Small intestine (tissue), 7 donors: Measurements from ENCODE around the gene DOCK9. TPM values are rescaled to one million over a fixed set of nuclear protein-coding genes. Genes with fewer than 3 reads are reported as not detected.

ENCODE experiments used
- DNase-seq, 2 donors: peaks; one replicate each; pipeline versions ENCODE4 v3.0.0 to v3.0.0-alpha.2; 2013
- FAIRE-seq: peaks from 2 replicates; lab custom pipeline; 2012; peaks lifted over from hg19 to GRCh38; lab: Jason Lieb, UNC
- H3K27ac ChIP-seq, 3 donors: one replicate each; pipeline ENCODE4 v1.5.1; 2013; ENCODE audit warnings: low read length in 2 of 3, mild to moderate bottlenecking in 2 of 3, control low read depth in 1 of 3, inconsistent platforms in 1 of 3, low read depth in 1 of 3, moderate library complexity in 1 of 3
- H3K27me3 ChIP-seq, 3 donors: one replicate each; pipeline ENCODE4 v1.6.1; 2013; ENCODE audit warnings: low read length in 3 of 3, inconsistent platforms in 1 of 3; ENCODE audit not compliant: control insufficient read depth in 3 of 3, insufficient read depth in 3 of 3
- H3K36me3 ChIP-seq, 3 donors: one replicate each; pipeline ENCODE4 v1.6.1; 2013; ENCODE audit warnings: low read length in 3 of 3, inconsistent platforms in 1 of 3, low read depth in 1 of 3, mild to moderate bottlenecking in 1 of 3, moderate library complexity in 1 of 3; ENCODE audit not compliant: control insufficient read depth in 3 of 3, insufficient read depth in 2 of 3
- H3K4me1 ChIP-seq, 3 donors: one replicate each; pipeline ENCODE4 v1.6.1; 2013; ENCODE audit warnings: low read length in 2 of 3, inconsistent platforms in 1 of 3, low read depth in 1 of 3, mild to moderate bottlenecking in 1 of 3, moderate library complexity in 1 of 3; ENCODE audit not compliant: control insufficient read depth in 3 of 3, insufficient read depth in 2 of 3
- H3K4me3 ChIP-seq, 3 donors: one replicate each; pipeline ENCODE4 v1.5.1; 2013; ENCODE audit warnings: low read length in 3 of 3, control low read depth in 1 of 3, inconsistent platforms in 1 of 3, low read depth in 1 of 3, mild to moderate bottlenecking in 1 of 3, moderate library complexity in 1 of 3
- H3K9me3 ChIP-seq, 2 donors: one replicate each; pipeline ENCODE4 v1.6.1; 2013; ENCODE audit warnings: low read depth in 1 of 2, low read length in 1 of 2; ENCODE audit not compliant: control insufficient read depth in 2 of 2, insufficient read depth in 1 of 2
- WGBS, 3 donors: extraction: QIAGEN DNeasy Blood & Tissue Kit; methylation state at CpG; one replicate each; pipeline ENCODE4 v1.1.7; 2013; 5-methylcytosine and 5-hydroxymethylcytosine counted together
- polyA plus RNA-seq, 4 donors: library from polyadenylated mRNA; stranded (reverse) in 3 of 4; unstranded in 1 of 4; fragments of 200-250 nt in 3 of 4; fragments of 120-200 nt in 1 of 4; gene quantifications; one replicate each; pipeline versions ENCODE4 v1.2.1 to v1.2.3, GENCODE V29; 2013
- donor health status: healthy with polysubstance abuse.
- donor health status: control.
- donor health status: control.
- donor health status: Bipolar disorder and iron deficiency.
- donor health status: healthy.

DOCK9 gene
- polyA plus RNA-seq, 4 donors = 18.6 to 84.3 (median 37.0) TPM

DNA sequence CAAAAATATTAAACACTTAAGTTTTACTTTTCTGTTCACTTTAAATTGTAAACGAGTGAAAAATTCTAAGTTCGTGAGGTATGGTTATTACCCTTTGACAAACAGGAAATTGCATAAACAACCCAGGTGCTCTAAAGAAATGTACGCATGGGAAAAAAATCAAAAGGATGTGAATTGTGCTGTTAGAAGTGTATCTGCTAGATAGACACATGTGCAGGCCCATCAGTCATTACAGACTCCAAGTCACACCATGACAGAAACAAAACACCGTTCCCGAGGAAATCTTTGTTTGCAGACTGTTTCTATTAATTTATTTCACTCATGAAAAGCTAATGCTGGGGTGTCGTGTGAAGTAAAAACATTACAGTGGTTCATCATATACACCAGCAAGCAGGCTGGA lies 17.0 kb upstream of the DOCK9 start:
- DNase-seq (no peak), FAIRE-seq (no peak)
- Histone ChIP-seq H3K36me3 (no peaks in the 10 kb centered on the region), H3K27ac (no peak overlapping the region), H3K27me3 (no peaks in the 10 kb centered on the region), H3K4me3 (no peak overlapping the region), H3K9me3 (no peaks in the 10 kb centered on the region), H3K4me1 (peaks cover 0 to 4% (median 2%) of the 10 kb centered on the region in 3 donors)
- 68 to 91% (median 87%) methylated on average over 6 of the region's 6 CpGs for WGBS, 3 donors

DNA sequence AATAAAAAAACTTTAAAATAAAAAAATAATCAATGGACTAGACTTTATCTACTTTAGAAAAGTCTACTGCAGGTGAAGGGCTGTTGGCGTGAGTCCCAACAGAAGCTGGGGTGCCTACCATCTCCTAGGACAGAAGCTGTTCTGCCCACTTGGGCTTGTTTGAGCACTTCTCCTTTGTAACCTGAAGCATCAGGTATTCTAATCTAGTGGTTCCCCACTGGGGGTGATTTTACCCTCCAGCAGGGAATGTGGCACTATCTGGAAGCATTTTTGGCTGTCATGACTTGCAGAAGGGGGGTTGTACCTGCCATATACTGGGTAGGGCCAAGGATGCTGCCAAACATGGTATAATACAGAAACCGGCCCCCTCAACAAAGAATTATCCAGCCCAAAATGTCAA lies 16.2 kb upstream of the DOCK9 start:
- Histone ChIP-seq H3K4me3 (no peak overlapping the region), H3K36me3 (no peaks in the 10 kb centered on the region), H3K4me1 (peaks cover 0 to 2% (median 0%) of the 10 kb centered on the region in 3 donors), H3K9me3 (no peaks in the 10 kb centered on the region), H3K27ac (no peak overlapping the region), H3K27me3 (no peaks in the 10 kb centered on the region)
- FAIRE-seq = no peak
- WGBS, 3 donors = 94 to 100% (median 95%) methylated on average over 2 of the region's 2 CpGs
- DNase-seq = no peak

- Histone ChIP-seq H3K4me3 (no peak overlapping the region), H3K9me3 (no peaks in the 10 kb centered on the region), H3K27ac (no peak overlapping the region), H3K4me1 (peaks cover 0 to 2% (median 0%) of the 10 kb centered on the region in 3 donors), H3K36me3 (no peaks in the 10 kb centered on the region), H3K27me3 (no peaks in the 10 kb centered on the region)
- no peak for FAIRE-seq
- DNase-seq = no peak
- 80 to 85% (median 80%) methylated on average over 7 of the region's 7 CpGs for WGBS, 3 donors
Measured at GRCh38 chr13:98992355-98992754, 14.5 kb upstream of the DOCK9 start.

DNA sequence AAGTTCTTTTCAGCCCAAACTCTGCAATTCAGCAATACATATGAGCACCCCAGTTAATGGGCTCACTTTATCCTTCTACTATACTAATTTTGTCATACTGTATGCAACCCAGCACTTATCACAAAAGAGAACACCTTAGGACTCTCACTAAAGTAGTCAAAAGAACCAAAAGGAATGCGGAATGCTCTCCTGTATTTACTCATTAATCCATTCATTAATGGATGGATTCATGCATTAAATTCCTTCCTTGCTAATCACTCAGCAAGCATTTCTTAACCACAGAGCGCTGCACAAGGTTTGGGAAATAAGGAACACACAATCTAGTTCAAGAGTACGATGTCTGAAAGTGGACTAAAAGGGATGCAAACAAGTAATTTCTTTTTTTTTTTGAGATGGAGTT lies 12.8 kb upstream of the DOCK9 start:
- H3K4me1 ChIP-seq = peaks cover 2 to 8% (median 4%) of the 10 kb centered on the region in 3 donors
- WGBS, 3 donors = 97 to 99% (median 97%) methylated on average over 3 of the region's 3 CpGs
- no peak for FAIRE-seq
- H3K27me3 ChIP-seq = no peaks in the 10 kb centered on the region
- H3K36me3 ChIP-seq = no peaks in the 10 kb centered on the region
- no peaks in the 10 kb centered on the region for H3K9me3 ChIP-seq
- no peak overlapping the region for H3K4me3 ChIP-seq
- no peak overlapping the region for H3K27ac ChIP-seq
- no peak for DNase-seq

DNA sequence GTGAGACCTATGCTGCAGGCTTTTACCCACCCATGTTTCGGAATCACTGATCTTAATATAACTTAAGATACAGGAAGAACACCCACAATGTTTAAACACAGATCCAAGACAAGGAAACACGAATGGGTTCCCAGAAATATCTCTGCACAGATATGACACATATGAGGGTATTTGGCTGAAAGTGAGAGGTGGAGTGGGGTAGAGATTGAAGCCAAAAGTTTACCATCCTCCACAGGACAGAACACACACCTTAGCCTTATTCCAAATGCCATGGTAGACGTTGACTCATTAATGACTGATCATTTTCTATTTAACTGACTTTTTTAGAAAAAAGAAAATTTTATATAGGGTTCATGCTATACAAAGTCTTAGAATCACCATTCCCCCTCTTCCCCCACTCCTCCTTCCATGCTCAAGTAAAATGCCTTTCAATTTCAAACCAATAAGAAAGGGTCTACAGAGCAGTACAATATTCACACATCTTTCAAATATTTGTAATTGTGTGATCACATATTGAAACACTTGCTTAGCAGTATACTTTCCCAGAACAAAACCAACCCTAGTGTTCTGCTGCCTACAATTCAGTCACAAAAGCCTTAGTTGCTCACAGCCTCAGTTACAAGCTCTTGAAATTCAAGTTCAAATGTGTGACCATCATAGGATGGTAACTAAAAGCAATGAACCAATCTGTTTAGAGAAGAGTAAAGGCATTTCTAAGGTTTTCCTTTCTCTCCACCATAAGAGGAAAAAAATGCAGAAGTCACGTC lies 11.8 kb upstream of the DOCK9 start:
- no peak for FAIRE-seq
- no peaks in the 10 kb centered on the region for H3K9me3 ChIP-seq
- no peak overlapping the region for H3K27ac ChIP-seq
- 80 to 83% (median 83%) methylated on average over 4 of the region's 4 CpGs for WGBS, 3 donors
- no peaks in the 10 kb centered on the region for H3K27me3 ChIP-seq
- H3K4me1 ChIP-seq = peaks cover 2 to 8% (median 4%) of the 10 kb centered on the region in 3 donors
- H3K36me3 ChIP-seq = no peaks in the 10 kb centered on the region
- H3K4me3 ChIP-seq = no peak overlapping the region
- no peak for DNase-seq

- Histone ChIP-seq H3K4me3 (no peak overlapping the region), H3K27me3 (no peaks in the 10 kb centered on the region), H3K36me3 (no peaks in the 10 kb centered on the region), H3K27ac (no peak overlapping the region), H3K4me1 (peaks cover 0 to 8% (median 4%) of the 10 kb centered on the region in 3 donors), H3K9me3 (no peaks in the 10 kb centered on the region)
- FAIRE-seq = no peak
- no peak for DNase-seq
- WGBS, 3 donors = 85 to 93% (median 89%) methylated on average over 6 of the region's 6 CpGs
Measured at GRCh38 chr13:98988780-98989179, 10.9 kb upstream of the DOCK9 start.

DNA sequence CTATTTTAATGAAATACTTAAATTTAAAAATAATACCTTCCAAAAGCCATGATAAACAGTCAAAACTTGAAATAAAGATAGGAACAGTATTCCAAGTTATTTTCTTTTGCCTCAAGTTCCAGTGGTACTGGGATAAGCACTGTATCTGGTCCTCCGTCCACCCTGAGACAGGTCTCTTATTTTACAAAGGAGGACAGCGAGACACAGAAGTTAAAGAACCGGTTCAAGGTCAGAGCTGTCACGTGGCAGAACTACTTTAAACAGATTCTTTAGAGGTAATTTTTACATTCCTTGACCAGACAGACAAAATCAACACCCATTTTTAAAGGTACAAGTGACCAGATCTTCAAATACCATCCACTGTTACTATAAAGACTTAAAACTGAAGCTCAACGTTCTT lies 10.4 kb upstream of the DOCK9 start:
- 72 to 76% (median 72%) methylated on average over 5 of the region's 5 CpGs for WGBS, 3 donors
- FAIRE-seq = no peak
- no peak overlapping the region for H3K27ac ChIP-seq
- H3K36me3 ChIP-seq = no peaks in the 10 kb centered on the region
- no peak for DNase-seq
- H3K27me3 ChIP-seq = no peaks in the 10 kb centered on the region
- peaks cover 0 to 8% (median 4%) of the 10 kb centered on the region in 3 donors for H3K4me1 ChIP-seq
- H3K4me3 ChIP-seq = no peak overlapping the region
- H3K9me3 ChIP-seq = no peaks in the 10 kb centered on the region

DNA sequence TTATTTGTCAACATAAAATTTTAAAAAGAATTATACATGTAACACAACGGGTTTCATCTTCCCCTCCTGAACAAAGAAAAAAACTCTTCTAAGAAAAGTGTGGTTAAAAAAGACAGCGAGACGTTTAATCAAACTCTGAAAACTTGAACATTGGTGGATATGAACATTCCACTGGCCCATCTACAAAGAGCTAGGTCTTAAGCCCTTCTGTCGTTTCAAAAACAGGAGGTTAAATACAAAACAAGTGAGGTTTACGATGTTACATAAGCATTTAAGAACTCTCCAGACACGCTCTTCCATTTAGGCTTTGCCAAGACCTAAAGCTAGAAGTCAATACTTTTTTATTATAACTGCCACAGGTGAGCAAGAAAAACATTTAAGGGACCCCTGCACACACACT lies 9.4 kb upstream of the DOCK9 start:
- Histone ChIP-seq H3K27ac (no peak overlapping the region), H3K36me3 (no peaks in the 10 kb centered on the region), H3K4me3 (no peak overlapping the region), H3K9me3 (no peaks in the 10 kb centered on the region), H3K4me1 (peaks cover 0 to 8% (median 4%) of the 10 kb centered on the region in 3 donors), H3K27me3 (no peaks in the 10 kb centered on the region)
- 71 to 84% (median 73%) methylated on average over 6 of the region's 6 CpGs for WGBS, 3 donors
- FAIRE-seq (no peak), DNase-seq (no peak)
